GM21737 (cell line): ENCODE results near the gene SAPCD1.

Experiments used
- ATAC-seq: cut with Tn5 transposase; IDR thresholded peaks from one replicate; pipeline ENCODE4 v1.9.1; 2021; ENCODE audit warnings: mild to moderate bottlenecking, moderate library complexity; ENCODE audit not compliant: unreplicated experiment

The SAPCD1 gene

DNA sequence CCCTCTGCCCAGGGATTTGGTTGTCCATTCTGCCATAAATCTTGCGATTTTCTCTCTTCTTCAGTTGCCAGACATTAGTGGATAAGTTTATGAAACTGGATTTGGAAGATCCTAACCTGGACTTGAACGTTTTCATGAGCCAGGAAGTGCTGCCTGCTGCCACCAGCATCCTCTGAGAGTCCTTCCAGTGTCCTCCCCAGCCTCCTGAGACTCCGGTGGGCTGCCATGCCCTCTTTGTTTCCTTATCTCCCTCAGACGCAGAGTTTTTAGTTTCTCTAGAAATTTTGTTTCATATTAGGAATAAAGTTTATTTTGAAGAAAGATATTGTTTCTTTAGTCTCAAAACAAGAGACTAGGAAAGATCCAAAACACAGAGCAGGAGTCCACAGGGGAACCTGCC lies at the start of gene SAPCD1:
SAPCD1 (plus strand) TSS at position 301 of the 400 bp plus-strand sequence. CDS start 399 bp downstream, outside the sequence.
- no peak for ATAC-seq

DNA sequence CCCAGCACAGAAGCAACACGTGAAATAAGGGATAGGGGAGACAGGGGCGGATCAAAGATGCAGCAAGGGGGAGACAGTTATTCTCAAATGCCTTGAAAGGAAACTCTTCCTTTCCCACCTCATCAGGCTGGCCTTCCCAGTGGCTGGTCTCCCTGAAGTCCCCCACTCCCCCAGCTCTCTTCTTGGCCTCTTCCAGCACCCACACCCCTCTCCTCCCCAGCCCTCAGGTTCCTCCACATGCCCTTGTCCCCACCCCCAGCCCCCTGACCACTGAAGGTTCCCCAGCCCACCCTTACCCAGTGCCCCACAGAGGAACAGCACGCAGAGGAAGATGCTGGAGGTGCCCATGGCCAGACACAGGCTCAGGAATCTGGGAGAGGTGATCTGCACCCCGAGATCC lies 49.0 kb upstream of the SAPCD1 start:
- no peak for ATAC-seq

DNA sequence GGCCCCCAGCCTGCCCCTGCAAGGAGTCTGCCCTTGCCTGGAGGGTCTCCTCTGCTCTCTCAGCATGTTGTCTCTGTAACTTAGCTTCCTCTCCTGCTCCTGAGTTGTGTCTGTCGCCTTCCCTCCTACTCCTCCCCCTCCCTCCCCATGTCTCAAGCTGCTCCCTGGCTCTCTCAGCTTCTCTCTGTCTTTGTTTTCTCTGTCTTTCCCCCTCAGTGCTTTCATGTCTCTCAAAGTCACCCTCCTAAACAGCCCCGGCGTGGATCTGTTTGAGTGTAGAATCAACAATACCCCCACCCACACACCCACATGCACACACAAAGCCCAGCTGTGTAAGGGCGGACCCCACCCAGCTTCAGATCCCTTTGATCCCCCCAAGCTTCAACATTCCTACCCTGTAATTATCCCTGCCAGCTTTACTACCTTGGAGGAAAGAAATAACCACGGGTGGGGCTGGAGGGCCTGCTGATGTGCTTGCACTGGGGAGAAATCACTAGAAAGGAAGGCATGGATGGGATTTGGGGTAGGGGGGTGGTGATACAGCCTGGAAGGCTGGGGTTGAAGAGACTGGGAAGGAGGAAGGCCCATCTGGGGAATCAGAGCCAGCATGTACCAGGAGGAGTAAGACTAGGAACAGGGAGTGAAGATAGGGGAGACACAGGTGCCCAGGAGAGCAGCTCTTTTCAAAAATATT lies 48.3 kb upstream of the SAPCD1 start:
- ATAC-seq = no peak

DNA sequence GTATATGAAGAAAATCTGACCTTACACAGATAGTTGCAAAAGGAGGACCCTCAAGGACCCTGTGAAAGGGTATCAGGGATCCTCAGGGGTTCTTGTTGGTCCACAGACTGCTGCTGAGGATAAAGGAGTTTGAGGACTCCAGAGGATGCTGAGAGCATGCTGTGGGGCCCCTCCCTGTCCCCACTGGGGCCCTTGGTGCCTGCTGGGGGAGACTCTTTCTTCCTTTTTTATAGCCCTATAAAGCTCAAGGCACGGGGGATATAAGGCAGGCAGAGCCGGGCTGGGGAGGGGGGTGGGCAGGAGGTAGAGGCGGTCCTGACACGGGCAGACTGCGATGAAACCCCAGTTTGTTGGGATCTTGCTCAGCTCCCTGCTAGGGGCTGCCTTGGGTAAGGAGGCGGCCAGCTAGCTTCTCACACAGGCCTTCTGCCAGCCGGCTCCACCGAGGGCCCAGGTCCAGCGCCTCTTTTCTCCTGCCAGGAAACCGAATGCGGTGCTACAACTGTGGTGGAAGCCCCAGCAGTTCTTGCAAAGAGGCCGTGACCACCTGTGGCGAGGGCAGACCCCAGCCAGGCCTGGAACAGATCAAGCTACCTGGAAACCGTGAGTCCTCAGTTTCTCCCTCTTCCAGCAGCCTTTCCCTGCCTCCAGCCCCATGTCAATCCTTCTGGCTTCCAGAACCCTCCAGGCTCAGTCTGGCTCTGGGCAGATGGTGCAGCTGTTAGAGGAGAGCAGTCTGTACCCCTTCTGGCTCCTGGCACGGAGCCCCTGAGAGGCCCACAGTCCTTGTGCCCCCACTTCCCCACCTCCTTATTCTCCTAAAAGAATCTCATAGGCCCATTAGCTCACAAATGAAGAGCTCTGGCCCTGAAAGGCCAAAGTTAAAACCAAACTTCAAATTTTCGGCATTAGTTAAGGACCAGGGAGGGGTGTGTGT lies 47.2 kb upstream of the SAPCD1 start, which contains the start of gene LY6G6D:
LY6G6D (plus strand) TSS at position 327 of the 937 bp plus-strand sequence; CDS start at position 335, 8 bp downstream.
- no peak for ATAC-seq

DNA sequence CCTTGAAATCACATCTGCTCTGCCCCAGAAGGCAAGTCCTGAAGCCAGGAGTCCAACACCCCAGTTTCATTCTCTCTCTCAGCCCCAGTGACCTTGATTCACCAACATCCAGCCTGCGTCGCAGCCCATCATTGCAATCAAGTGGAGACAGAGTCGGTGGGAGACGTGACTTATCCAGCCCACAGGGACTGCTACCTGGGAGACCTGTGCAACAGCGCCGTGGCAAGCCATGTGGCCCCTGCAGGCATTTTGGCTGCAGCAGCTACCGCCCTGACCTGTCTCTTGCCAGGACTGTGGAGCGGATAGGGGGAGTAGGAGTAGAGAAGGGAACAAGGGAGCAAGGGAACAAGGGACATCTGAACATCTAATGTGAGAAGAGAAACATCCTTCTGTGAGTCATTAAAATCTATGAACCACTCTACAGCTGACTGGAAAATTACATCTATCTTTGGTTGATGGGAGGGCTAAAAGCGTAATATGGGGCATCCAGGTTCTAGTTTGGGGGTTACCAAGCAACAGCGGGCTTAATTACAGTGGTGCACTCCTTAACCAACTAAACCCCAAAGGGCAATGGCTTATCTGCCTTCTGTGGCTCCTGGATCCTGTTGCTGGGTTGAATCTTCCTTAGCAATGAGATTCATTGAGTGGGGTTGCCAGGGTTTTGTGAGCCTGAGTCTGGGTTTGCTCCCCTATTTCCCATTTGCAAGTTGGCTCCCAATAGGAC lies 44.8 kb upstream of the SAPCD1 start:
- no peak for ATAC-seq

DNA sequence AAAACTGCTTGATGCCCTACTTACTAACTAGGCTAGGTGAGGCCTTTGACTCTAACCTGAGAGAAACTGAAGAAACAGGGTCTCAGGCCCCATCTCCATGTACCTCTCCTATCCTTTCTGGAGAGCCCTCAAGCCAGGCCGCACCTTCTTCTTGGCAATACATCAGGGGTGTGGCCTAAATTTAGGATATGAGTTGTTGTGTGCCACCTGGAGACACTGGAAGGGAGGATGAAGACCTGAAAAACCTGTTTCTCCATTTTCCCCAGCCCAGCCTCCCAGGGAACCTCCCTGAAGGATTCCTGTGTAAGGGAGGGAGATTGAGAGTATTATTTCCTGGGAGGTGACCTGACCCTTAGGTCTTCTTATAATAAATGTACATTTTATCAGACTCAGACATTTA lies 44.2 kb upstream of the SAPCD1 start:
- ATAC-seq = no peak

DNA sequence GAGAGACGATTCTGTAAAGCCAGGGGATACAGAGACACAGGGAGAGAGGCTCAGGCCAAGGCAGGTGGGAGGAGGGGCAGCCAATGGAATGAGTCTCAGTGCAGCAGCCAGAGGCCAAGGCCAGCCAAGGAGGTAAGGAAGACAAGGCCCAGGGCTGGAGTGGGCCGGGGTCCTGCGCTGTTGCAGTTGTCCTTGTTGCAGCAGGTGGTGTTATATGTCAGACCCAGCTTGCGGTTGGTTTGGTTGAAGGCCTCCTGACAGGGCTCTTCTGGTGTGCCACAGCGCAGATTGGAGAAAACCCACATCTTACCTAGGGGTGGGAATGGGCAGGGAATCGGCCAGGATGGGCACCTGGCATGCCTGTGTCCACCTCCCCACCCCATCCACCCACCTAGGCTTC lies 43.5 kb upstream of the SAPCD1 start:
- ATAC-seq = no peak

DNA sequence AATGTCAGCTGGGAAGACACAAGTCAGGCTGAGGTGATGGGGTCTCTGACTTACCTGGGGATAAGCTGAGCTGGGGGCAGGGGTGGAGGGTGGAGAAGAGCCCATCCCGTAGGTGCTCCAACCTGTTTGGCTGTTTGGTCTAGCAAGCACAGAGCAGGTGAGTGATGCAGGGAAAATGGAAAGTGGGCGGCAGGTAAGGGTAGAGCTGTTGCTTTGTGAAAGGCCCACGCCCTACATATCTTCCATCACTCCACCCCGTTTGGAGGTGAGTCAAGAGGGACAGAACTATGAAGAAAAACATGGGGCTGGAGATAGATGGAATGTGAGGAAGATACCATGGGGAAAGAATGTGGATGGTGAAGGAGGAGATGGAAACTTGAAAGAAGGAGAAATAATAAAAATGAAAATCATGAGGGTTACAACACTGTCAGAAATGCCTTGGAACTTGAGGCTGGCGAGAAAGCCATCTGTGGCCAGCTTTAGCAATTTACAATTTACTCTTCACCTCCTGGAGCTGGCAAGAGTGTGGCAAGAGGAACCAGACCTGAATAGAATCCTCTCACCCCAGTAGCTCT lies 42.2 kb upstream of the SAPCD1 start:
- ATAC-seq = no peak

DNA sequence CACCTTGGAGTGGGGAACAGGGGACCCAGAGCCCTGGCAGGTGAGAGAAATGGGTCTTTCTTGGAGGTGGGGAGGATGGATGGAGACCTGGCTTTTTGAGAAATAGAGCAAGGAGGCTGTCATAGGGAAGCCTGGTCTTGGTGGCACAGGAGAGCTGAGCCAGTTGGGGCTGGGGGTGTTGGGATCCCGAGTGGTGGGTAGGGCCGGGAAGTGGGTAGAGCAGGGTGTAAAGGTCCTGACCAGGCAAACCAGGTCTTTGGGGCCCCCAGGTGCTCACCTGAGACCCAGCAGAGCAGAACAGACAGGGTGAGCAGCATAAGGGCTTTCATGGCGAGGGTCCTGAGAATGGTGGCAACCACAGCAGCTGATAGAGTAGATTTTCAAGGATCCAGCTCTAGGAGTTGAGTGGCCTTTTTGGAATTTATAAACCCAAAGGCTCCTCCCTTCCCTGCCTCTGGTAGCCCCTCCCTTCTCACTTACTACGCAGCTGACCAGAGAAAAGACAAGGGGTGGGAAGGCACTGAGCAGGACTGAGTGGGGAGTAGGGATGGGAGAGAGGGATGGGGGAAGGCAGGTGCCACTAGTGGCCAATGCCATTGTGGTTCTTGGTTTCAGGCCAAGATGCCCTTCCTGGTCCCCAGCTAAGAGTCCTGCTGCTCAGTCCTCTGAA lies 41.0 kb upstream of the SAPCD1 start, which contains the start of gene LY6G6C:
LY6G6C (minus strand) TSS at position 396 of the 670 bp plus-strand sequence; CDS start at position 329, 67 bp downstream.
- no peak for ATAC-seq

DNA sequence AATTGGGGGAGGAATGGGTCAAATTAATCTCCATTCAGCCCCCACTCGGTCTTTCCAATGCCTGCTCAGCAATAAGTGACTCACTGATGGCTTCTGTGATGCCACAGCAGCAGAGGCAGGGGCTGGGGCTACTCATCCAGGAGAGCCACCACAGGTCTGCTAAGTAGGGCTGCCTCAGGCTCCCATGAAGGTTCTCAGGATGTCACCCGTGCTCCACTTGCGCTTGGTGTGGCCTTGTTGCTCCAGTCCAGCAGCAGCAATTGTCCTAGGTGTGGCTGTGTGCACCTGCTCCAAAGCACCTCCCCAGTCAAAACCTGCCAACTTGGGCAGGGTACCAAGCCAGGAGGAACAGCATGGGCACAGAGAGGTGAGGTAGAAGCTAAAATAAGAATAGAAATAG lies 40.3 kb upstream of the SAPCD1 start:
- no peak for ATAC-seq

DNA sequence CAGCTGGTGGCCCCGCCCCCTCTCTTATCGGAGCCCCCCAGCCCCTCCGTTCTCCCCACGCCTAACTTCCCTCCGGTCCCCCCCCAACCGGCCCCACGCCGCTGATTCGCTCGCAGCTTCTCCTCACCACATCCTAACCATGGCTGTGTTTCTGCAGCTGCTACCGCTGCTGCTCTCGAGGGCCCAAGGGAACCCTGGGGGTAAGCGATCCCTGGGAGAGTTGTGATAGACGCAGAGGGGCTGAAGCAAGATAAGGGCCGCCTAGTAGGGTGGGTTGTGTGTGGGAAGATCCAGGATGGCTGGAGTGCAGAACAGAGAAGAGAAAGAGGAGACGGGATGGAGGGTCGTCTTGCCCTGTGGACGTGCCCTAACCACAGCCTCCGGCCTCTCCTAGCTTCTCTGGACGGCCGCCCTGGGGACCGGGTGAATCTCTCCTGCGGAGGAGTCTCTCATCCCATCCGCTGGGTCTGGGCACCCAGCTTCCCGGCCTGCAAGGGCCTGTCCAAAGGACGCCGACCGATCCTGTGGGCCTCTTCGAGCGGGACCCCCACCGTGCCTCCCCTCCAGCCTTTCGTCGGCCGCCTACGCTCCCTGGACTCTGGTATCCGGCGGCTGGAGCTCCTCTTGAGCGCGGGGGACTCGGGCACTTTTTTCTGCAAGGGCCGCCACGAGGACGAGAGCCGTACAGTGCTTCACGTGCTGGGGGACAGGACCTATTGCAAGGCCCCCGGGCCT lies 39.0 kb upstream of the SAPCD1 start, which contains the start of gene MPIG6B:
MPIG6B (plus strand) TSS at position 129 of the 735 bp plus-strand sequence; CDS start at position 140, 11 bp downstream.
- no peak for ATAC-seq

DNA sequence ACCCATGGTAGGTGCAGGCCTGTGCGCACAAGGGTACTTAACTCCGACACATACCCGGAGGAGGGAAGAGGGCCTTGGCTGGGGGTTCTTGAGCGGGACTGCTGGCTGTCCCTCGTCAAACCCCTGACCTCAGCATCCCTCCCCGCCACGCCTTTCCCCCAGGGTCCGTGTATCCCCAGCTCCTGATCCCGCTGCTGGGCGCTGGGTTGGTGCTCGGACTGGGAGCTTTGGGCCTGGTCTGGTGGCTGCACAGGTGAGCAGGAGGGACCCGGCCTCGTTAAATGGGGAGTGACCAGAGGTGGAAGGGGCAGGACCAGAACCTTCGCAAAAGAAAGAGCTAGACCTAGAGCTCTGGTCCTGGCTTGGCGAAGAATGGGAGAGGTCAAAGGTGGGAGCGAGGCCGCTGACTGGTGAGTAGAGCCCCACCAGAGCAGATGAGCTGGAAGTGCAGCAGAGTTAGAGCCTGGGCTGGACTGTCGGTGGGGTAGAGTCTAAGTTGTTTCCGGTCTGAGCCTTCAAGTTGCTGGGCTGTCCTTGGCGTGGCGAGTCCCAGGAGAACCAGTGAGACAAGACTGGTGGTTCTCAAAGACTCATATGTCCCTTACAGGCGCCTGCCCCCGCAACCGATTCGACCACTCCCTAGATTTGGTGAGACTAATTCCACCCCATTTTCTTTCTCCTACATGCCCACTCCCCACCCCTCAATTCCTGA lies 38.3 kb upstream of the SAPCD1 start:
- no peak for ATAC-seq

DNA sequence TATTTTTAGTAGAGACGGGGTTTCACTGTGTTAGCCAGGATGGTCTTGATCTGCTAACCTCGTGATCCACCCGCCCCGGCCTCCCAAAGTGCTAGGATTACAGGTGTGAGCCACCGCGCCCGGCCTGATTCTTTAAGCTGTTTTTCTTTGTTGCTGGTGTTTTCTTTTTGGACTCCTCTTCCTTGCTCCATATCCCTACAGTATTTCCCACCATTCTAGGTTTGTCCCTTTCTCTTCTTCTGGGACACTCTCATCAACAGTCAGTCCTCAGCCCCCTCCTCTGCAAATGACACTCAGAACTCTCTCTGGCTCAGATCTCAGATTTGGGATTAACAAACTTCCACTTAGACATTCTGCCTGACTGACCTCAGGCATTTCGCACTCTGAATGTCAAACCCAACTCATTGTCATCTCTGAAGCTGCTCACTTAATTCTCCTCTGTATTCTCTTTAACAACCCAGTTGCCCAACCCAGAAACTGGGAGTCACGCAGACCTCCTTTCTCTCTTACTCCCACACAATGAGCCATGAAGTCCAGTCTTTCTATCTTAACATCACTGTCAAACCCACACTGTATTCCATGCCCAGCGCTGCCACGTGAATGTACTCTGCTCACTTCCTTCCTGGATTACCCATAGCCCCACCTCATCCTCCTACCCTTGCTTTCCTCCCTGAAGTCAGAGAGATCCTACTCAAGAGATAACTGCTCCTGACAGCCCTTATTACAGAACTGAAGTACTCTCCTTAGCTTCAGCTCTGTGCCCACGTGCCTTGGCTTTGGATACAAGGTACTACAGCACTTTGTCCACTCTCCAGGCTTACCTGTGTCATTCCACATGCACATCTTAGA lies 36.7 kb upstream of the SAPCD1 start:
- no peak for ATAC-seq

DNA sequence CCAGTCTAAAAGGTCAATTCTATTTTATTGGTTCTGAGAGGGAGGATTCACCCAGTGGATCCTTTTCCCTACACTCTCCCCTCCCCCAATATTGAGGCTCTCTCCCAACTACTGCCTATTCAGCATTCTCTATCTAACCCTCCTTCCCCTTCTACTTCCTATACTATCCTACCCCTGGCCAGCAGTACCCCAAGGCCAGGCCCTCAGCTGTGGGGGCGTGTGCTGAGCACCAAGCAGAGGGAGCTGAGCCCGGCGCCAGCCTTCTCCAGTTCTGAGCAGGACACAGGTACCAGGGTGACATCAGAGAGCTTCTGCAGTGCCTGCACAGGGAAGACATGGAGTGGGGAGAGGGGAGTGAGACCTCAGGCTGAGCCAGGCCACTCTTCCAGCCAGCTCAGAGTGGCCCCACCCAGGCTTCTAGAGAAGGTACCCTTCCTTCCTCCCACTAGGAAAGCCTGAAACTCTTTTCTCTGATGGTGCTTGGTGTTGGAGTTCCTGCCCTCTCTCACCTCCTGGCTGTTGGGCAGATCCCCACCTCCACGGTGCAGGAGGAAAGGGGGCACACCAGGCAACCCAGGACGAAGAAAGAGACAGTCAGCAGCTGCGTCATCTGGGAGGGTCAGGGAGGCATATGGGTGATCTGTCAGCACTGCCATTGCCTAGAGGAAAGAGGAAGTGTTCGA lies 35.3 kb upstream of the SAPCD1 start:
- no peak for ATAC-seq

DNA sequence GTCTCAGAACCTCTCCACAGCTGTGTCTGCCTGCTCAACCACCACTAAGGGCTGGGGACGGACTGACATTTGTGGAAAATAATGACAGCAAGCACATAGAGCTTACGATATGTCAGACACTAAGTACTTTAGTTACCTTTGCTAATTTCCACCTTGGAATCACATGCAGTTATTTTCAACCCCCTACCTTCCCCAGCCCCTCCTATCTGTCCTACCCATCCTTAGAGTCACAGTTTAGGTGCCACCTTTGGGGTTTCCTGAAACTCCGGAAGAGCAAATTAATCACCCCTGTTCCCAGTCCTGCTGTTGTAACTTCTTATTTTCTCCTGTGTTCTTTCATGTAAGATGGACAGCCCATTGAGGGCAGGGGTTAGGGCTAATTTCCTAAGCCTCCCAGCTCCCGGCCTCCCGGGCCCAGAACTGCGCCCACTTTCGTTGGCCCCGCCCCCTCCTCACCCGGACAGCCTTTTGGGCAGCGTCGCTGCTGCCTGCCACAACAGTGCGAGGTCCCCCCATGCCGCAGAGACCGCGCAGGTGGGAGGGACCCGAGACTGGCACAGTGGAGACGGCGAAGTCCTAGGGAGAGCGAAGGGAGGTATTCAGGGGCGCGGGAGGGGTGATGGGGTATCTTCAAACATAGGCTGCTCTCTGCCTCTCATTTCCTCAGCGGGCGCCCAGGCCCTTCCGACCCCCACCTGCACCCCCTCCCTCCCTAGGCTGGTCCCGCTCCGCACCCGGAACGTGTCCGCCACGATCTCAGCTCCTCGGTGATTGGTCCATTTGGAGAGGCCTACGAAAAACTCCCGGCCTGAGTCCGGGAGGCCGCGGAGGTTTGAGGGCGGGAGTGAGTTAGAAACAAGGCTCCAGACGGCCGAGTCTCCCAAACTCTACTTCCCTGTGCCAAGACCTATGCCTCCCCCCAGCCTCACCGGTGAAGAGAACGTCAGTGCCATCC lies 34.5 kb upstream of the SAPCD1 start:
- ATAC-seq = no peak
